ENCODE measurements around the gene CDH22.

The CDH22 gene

DNA sequence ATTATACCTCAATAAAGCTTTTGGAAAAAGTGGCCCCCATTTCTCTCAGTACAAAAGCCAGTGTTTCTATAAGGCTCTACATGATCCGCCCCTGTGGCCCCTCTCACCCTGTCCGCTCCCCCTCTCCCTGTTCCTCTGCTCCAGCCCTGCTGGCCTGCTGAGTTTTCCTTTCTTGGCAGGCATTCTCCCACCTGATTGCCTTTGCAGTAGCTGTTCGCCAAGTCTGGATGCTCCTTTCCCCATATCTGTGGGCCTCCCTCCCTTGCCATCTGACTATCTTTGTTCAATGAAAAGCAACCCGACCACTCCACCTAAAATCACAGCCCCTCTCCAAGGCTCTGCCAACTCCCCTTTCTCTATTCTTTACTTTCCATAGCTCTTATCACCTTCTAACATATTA is 33.2 kb downstream of the CDH22 start:
- Histone ChIP-seq H3K4me3 (ENCODE audit: low read depth in 1 of 2, low read length in 1 of 2) (no peak overlapping the region), H3K4me1 (ENCODE audit: control insufficient read depth in 1 of 2, insufficient read depth in 1 of 2, low read depth in 1 of 2, low read length in 1 of 2) (no peaks in the 10 kb centered on the region), H3K9me3 (no peaks in the 10 kb centered on the region), H3K27me3 (peaks cover 88% of the 10 kb centered on the region), H3K27ac (no peak overlapping the region), H3K36me3 (no peaks in the 10 kb centered on the region)
- TF ChIP-seq, protein P1, sequence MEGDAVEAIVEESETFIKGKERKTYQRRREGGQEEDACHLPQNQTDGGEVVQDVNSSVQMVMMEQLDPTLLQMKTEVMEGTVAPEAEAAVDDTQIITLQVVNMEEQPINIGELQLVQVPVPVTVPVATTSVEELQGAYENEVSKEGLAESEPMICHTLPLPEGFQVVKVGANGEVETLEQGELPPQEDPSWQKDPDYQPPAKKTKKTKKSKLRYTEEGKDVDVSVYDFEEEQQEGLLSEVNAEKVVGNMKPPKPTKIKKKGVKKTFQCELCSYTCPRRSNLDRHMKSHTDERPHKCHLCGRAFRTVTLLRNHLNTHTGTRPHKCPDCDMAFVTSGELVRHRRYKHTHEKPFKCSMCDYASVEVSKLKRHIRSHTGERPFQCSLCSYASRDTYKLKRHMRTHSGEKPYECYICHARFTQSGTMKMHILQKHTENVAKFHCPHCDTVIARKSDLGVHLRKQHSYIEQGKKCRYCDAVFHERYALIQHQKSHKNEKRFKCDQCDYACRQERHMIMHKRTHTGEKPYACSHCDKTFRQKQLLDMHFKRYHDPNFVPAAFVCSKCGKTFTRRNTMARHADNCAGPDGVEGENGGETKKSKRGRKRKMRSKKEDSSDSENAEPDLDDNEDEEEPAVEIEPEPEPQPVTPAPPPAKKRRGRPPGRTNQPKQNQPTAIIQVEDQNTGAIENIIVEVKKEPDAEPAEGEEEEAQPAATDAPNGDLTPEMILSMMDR (IDR thresholded peaks at IDR 0.05): no peak

DNA sequence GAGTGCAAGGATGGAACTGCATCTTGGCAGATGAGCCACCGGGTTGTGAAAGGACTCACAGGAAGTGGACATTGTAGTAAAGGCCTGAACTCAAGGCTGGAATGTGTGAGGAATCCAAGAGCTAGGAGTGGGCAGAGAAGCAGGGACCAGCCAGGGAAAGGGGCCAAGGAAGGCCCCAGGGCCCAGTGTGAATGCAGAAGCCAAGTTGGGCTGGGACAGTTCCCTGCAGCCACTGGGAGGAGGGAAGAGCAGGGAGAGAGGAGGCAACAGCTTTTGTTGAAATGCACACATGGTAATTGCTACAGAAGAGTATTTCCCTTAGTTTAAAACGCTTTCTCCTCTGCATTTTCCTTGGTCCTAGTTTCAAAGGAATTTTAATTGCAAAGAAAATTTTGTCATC is 34.6 kb downstream of the CDH22 start:
- no peaks in the 10 kb centered on the region for H3K4me1 ChIP-seq (ENCODE audit: control insufficient read depth in 1 of 2, insufficient read depth in 1 of 2, low read depth in 1 of 2, low read length in 1 of 2)
- no peak overlapping the region for H3K4me3 ChIP-seq (ENCODE audit: low read depth in 1 of 2, low read length in 1 of 2)
- H3K27me3 ChIP-seq: peaks cover 89% of the 10 kb centered on the region
- H3K36me3 ChIP-seq: no peaks in the 10 kb centered on the region
- TF ChIP-seq, protein P1 (IDR thresholded peaks at IDR 0.05): no peak
- no peaks in the 10 kb centered on the region for H3K9me3 ChIP-seq
- no peak overlapping the region for H3K27ac ChIP-seq

DNA sequence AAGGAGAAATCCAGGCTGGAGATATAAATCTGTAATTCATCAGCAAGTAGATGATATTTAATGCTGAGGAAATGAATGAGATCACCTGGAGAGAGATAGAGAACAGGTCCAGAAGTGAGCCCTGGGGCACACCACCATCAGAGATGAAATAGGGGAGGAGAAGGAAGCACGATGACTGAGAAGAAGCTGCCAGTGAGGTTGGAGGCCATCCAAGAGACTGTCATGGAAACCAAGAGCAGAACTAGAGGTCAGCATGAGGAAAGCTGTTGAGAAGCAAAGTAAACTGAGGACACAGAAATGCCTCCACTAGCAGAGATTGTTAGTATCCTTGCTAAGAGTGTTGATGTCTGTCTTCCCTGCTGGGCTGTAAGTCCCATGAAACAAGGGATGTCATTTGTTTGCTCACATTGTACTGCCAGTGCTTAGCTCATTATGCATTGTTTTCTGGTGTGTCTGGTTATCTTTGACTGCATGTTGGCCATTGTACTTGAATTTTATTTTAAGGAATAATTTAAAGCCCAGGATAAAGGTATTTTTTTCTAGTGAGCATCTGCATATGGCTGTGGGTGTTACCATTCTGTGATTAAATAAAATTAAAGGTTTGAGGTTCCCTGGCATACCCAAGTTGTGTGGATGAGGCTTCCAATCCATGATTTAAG is 35.8 kb downstream of the CDH22 start:
- H3K4me1 ChIP-seq (ENCODE audit: control insufficient read depth in 1 of 2, insufficient read depth in 1 of 2, low read depth in 1 of 2, low read length in 1 of 2): no peaks in the 10 kb centered on the region
- no peaks in the 10 kb centered on the region for H3K36me3 ChIP-seq
- no peak overlapping the region for H3K27ac ChIP-seq
- TF ChIP-seq, protein P1 (IDR thresholded peaks at IDR 0.05): no peak
- H3K4me3 ChIP-seq (ENCODE audit: low read depth in 1 of 2, low read length in 1 of 2): no peak overlapping the region
- H3K27me3 ChIP-seq: peaks cover 92% of the 10 kb centered on the region
- no peaks in the 10 kb centered on the region for H3K9me3 ChIP-seq

DNA sequence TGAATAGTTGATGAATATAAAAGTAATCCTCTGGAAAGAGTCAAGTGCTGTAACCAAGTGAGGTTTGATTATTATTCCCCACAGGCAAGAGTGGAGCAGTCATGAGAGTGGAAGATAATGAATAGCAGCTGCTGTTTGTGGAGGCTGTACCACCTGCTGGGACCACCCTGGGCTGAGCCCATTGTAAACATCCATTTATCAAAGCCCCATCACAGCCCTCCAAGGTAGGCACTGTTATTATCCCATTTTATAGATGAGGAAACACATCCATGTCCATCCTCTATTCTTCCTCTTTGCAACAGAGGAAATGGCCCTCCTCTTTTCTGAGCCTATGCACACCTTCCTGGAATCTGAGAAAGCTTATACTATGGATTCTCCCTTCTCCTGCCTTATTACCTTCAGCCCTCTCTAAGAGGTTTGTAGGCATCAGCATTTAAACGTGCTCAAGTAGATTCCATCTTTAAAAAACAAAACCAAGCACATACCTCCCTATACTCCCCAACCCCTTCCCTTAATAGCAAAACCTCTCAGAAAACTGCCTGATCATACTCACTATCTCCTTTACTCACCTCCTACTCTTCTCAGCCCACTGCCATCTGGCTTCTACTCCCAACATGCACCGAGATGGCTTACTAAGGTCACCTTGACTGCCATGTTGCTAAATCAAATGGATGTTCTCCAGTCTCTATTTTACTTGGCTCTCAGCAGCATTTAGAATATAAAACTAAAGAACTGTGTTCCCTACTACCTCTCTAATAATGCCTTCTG is 37.1 kb downstream of the CDH22 start:
- TF ChIP-seq, protein P1 (IDR thresholded peaks at IDR 0.05): no peak
- Histone ChIP-seq H3K9me3 (no peaks in the 10 kb centered on the region), H3K27ac (no peak overlapping the region), H3K4me1 (ENCODE audit: control insufficient read depth in 1 of 2, insufficient read depth in 1 of 2, low read depth in 1 of 2, low read length in 1 of 2) (no peaks in the 10 kb centered on the region), H3K4me3 (ENCODE audit: low read depth in 1 of 2, low read length in 1 of 2) (no peak overlapping the region), H3K27me3 (peaks cover 91% of the 10 kb centered on the region), H3K36me3 (no peaks in the 10 kb centered on the region)

DNA sequence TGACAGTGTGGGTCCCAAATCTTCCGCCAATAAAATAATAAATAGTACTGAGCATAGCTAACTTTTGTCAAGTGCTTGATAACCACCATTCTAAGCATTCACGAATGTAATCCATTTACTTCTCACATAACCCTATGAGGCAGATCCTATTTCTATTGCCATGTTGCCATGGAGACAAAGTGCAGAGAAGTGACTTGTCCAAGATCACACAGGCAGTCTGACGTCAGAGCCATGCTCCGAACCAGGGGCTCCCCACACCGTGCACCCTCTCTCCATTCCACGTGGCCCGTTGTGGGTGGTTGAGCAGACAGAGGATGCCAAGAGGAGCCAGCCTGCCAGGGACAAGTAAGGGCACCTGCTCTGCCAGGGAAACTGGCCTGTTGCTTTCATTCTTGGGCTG is 38.9 kb downstream of the CDH22 start:
- H3K36me3 ChIP-seq: no peaks in the 10 kb centered on the region
- H3K9me3 ChIP-seq: no peaks in the 10 kb centered on the region
- no peak overlapping the region for H3K27ac ChIP-seq
- H3K4me1 ChIP-seq (ENCODE audit: control insufficient read depth in 1 of 2, insufficient read depth in 1 of 2, low read depth in 1 of 2, low read length in 1 of 2): no peaks in the 10 kb centered on the region
- TF ChIP-seq, protein P1 (IDR thresholded peaks at IDR 0.05): no peak
- no peak overlapping the region for H3K4me3 ChIP-seq (ENCODE audit: low read depth in 1 of 2, low read length in 1 of 2)
- peaks cover 81% of the 10 kb centered on the region for H3K27me3 ChIP-seq

Measured in neutrophil (primary cell).